NT2/D1 (cell line): ENCODE measurements around the gene ING5.

Source experiments
- DNase-seq: peaks from one replicate; pipeline ENCODE4 v3.0.0-alpha.2; 2011; ENCODE audit warnings: low read depth, low spot score
- H3K27me3 ChIP-seq: 2 replicates; pipeline ENCODE4 v1.6.0; 2011; ENCODE audit warnings: mild to moderate bottlenecking; ENCODE audit not compliant: insufficient read length, insufficient read depth
- H3K36me3 ChIP-seq: 2 replicates; pipeline ENCODE4 v1.6.1; 2011; ENCODE audit warnings: mild to moderate bottlenecking, low read length, mixed read lengths; ENCODE audit not compliant: insufficient read depth, insufficient read length
- H3K4me1 ChIP-seq: 2 replicates; pipeline ENCODE4 v1.5.1; 2011; ENCODE audit not compliant: insufficient read depth, insufficient read length
- H3K4me3 ChIP-seq: 2 replicates; pipeline ENCODE4 v1.5.1; 2011; ENCODE audit warnings: low read depth; ENCODE audit not compliant: insufficient read length
- H3K9ac ChIP-seq: 2 replicates; pipeline ENCODE4 v1.6.0; 2011; ENCODE audit warnings: low read depth; ENCODE audit not compliant: insufficient read length
- H3K9me3 ChIP-seq: 2 replicates; pipeline ENCODE4 v1.5.1; 2011; ENCODE audit warnings: mild to moderate bottlenecking, low read length; ENCODE audit not compliant: insufficient read depth
- SUZ12 ChIP-seq: IDR thresholded peaks from 2 replicates; pipeline ENCODE4 v1.6.1; 2011; ENCODE audit not compliant: insufficient read length, insufficient read depth; ENCODE audit errors: extremely low read depth
- YY1 ChIP-seq: IDR thresholded peaks from 2 replicates; pipeline ENCODE4 v1.6.1; 2011; ENCODE audit not compliant: insufficient read length, insufficient read depth
- ZNF274 ChIP-seq: IDR thresholded peaks from 2 replicates; pipeline ENCODE4 v1.6.1; 2011; ENCODE audit warnings: mild to moderate bottlenecking, low read depth, low read length

Gene ING5

DNA sequence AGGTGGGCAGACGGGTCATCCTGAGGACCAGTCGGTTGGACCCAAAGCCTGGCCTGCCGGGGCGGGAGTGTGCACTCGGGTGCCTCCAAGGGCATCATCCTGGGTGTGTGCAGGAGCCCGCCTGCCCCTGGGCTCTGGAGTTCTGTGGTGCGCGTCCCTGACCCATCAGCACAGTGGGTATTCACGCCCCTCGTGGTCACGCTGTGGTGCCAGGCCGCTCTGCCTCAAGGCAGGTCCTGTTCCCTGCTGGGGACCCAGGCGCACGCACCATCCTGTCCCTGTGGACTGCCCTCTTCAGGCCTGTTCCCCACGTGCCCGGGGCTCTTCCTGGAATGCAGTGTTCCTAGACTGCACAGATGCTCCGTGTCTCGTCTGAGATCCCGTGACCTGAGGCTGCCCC lies 18.3 kb downstream of the ING5 start:
- TF ChIP-seq SUZ12 (no peak), YY1 (no peak), ZNF274 (no peak)
- DNase-seq, result no peak
- H3K4me1 ChIP-seq, result no peaks in the 10 kb centered on the region
- peaks cover 36% of the 10 kb centered on the region for H3K9me3 ChIP-seq
- no peak overlapping the region for H3K9ac ChIP-seq
- H3K27me3 ChIP-seq, result no peaks in the 10 kb centered on the region
- H3K4me3 ChIP-seq, result no peak overlapping the region
- peaks cover 87% of the 10 kb centered on the region for H3K36me3 ChIP-seq

DNA sequence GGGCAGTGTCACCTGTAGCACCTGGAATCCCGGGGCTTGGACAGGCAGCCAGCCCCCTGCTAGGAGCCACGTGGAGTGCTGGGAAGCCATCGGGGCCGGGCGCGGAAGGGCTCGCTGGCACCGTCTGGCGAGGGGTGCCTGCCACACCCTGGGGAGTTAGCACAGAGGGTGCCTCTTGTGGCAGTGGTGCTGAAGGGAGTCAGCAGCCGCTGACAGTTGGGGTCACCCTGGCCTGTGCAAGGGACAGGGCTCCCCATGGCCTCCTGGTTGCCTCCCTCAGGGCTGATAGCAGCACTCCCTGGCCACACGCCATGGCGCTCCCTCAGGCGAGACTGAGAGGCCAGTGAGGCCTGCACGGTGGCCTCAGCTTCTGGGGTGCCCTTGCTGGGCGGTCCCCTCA lies 18.7 kb downstream of the ING5 start:
- TF ChIP-seq ZNF274 (no peak), YY1 (no peak), SUZ12 (no peak)
- Histone ChIP-seq H3K36me3 (peaks cover 91% of the 10 kb centered on the region), H3K27me3 (no peaks in the 10 kb centered on the region)

GRCh38 chr2:241721852-241722251 lies 20.0 kb downstream of the ING5 start:
- peaks cover 36% of the 10 kb centered on the region for H3K9me3 ChIP-seq
- no peak for DNase-seq
- no peak overlapping the region for H3K4me3 ChIP-seq
- no peaks in the 10 kb centered on the region for H3K27me3 ChIP-seq
- H3K9ac ChIP-seq, result no peak overlapping the region
- no peak for TF ChIP-seq YY1
- TF ChIP-seq ZNF274, result no peak
- TF ChIP-seq SUZ12, result no peak
- no peaks in the 10 kb centered on the region for H3K4me1 ChIP-seq
- peaks cover 89% of the 10 kb centered on the region for H3K36me3 ChIP-seq

More for the DNA sequence above, 18.7 kb downstream of the ING5 start:
- DNase-seq, result no peak
- Histone ChIP-seq H3K9ac (no peak overlapping the region), H3K4me3 (no peak overlapping the region), H3K9me3 (peaks cover 36% of the 10 kb centered on the region), H3K4me1 (no peaks in the 10 kb centered on the region)

- H3K36me3 ChIP-seq, result peaks cover 90% of the 10 kb centered on the region
Observed at GRCh38 chr2:241722896-241723454, 21.1 kb downstream of the ING5 start.

GRCh38 chr2:241724259-241724974 lies 22.6 kb downstream of the ING5 start:
- peaks cover 89% of the 10 kb centered on the region for H3K36me3 ChIP-seq
- H3K9me3 ChIP-seq, result peaks cover 36% of the 10 kb centered on the region
- DNase-seq, result no peak
- no peak overlapping the region for H3K4me3 ChIP-seq
- no peak for TF ChIP-seq SUZ12
- TF ChIP-seq YY1, result no peak
- no peak for TF ChIP-seq ZNF274
- H3K27me3 ChIP-seq, result no peaks in the 10 kb centered on the region
- no peak overlapping the region for H3K9ac ChIP-seq
- no peaks in the 10 kb centered on the region for H3K4me1 ChIP-seq

More at GRCh38 chr2:241722896-241723454, 21.1 kb downstream of the ING5 start:
- no peak for DNase-seq
- H3K4me3 ChIP-seq, result no peak overlapping the region
- H3K9ac ChIP-seq, result no peak overlapping the region
- no peaks in the 10 kb centered on the region for H3K4me1 ChIP-seq
- H3K9me3 ChIP-seq, result peaks cover 36% of the 10 kb centered on the region
- H3K27me3 ChIP-seq, result no peaks in the 10 kb centered on the region
- TF ChIP-seq YY1, result no peak
- no peak for TF ChIP-seq SUZ12
- no peak for TF ChIP-seq ZNF274

DNA sequence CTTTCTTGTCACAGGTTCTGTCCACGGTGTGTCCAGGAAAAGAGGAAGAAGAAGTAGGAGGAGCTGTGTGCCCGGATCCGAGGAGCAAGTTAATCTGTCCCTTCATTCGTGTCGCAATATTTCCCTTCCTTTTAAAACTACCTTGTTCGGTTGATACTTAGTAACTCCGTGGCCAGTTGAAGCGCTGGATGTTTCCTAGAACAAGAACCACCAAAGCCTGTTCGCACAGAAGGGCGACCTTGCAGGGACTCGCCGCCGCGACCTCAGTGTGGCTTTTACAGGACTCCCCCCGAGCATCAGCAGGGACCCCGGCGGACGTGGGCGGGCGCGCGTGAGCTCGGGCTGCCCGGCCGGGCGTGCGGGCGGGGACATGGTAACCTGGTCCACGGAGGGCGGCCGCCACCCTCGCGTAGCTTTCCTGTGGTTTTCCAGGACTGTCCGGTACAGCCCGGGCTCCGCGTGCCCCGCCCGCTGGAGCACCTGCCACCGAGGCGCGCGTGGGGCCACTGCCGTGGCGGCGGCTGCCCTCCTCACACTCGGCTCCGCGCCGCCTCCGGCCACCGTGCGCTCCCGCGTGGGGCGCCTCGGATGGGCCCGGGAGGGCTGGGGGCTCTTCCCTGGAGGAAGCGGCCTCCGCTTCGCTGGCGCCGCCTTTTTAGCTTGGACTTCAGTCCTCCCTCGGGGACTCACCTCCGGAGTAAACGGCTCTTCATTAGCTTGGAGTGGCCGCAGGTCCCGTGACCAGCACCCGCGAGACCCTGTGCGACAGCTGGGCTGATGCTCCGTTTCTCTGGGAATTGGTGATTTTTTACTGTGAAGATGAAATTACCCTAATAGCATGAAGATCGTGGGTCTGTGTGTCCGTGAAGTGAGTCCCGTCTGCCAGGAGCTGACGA lies 23.4 kb downstream of the ING5 start:
- peaks cover 35% of the 10 kb centered on the region for H3K9me3 ChIP-seq
- DNase-seq, result no peak
- H3K36me3 ChIP-seq, result peaks cover 81% of the 10 kb centered on the region
- H3K27me3 ChIP-seq, result no peaks in the 10 kb centered on the region
- H3K4me3 ChIP-seq, result no peak overlapping the region
- no peak overlapping the region for H3K9ac ChIP-seq
- TF ChIP-seq ZNF274 (no peak), SUZ12 (no peak), YY1 (no peak)
- no peaks in the 10 kb centered on the region for H3K4me1 ChIP-seq

GRCh38 chr2:241726459-241726858 lies 24.6 kb downstream of the ING5 start:
- H3K4me1 ChIP-seq, result no peaks in the 10 kb centered on the region
- H3K27me3 ChIP-seq, result no peaks in the 10 kb centered on the region
- TF ChIP-seq YY1 (no peak), ZNF274 (no peak), SUZ12 (no peak)
- no peak for DNase-seq
- H3K36me3 ChIP-seq, result peaks cover 69% of the 10 kb centered on the region
- no peak overlapping the region for H3K4me3 ChIP-seq
- H3K9me3 ChIP-seq, result peaks cover 23% of the 10 kb centered on the region
- no peak overlapping the region for H3K9ac ChIP-seq
